ENCODE data around the gene IRF9. TPM values are rescaled to one million over a fixed set of nuclear protein-coding genes. Genes with fewer than 3 reads are reported as not detected.
A peak's percentile ranks its signal among the peaks of the same experiment; 100 is the strongest.

IRF9 gene
- 10 to 100 TPM; 46.1 to 68.1 (median 57.0) TPM for polyA plus RNA-seq (ENCODE audit: insufficient read length in 4 of 4)

GRCh38 chr14:24160850-24161804 lies at the start of gene IRF9:
Gene IRF9 (plus strand): TSS chr14:24161265. CDS start chr14:24162145, 880 bp downstream.
- peak; percentile 89 to 95 (median 92) for DNase-seq (ENCODE audit: low read depth in 4 of 4, low spot score in 3 of 4)

GRCh38 chr14:24113379-24113800 lies 47.7 kb upstream of the IRF9 start:
- DNase-seq (ENCODE audit: low read depth in 4 of 4, low spot score in 3 of 4): no peak

GRCh38 chr14:24113801-24114531 lies 47.1 kb upstream of the IRF9 start:
- DNase-seq (ENCODE audit: low read depth in 4 of 4, low spot score in 3 of 4): peak; percentile 70 to 81 (median 76)

GRCh38 chr14:24114532-24115421 lies 46.3 kb upstream of the IRF9 start, which contains the start of the genes DCAF11 and NRL:
Gene DCAF11 (plus strand): TSS chr14:24114777. CDS start chr14:24115595, 818 bp downstream.
Gene NRL (minus strand): TSS chr14:24114949. CDS start chr14:24082848, 32,101 bp downstream.
- peak; percentile 99 for DNase-seq (ENCODE audit: low read depth in 4 of 4, low spot score in 3 of 4)

- DNase-seq (ENCODE audit: low read depth in 4 of 4, low spot score in 3 of 4): no peak
These were observed 45.5 kb upstream of the IRF9 start for GRCh38 chr14:24115422-24116127.

- no peak for DNase-seq (ENCODE audit: low read depth in 4 of 4, low spot score in 3 of 4)
These were observed 44.8 kb upstream of the IRF9 start for GRCh38 chr14:24116128-24116814.

- DNase-seq (ENCODE audit: low read depth in 4 of 4, low spot score in 3 of 4): no peak
These were observed 43.9 kb upstream of the IRF9 start for GRCh38 chr14:24117179-24117578.

- no peak for DNase-seq (ENCODE audit: low read depth in 4 of 4, low spot score in 3 of 4)
These were observed 41.4 kb upstream of the IRF9 start for GRCh38 chr14:24119691-24120090.

GRCh38 chr14:24121210-24121609 lies 39.9 kb upstream of the IRF9 start:
- no peak for DNase-seq (ENCODE audit: low read depth in 4 of 4, low spot score in 3 of 4)

GRCh38 chr14:24122416-24122815 lies 38.6 kb upstream of the IRF9 start:
- DNase-seq (ENCODE audit: low read depth in 4 of 4, low spot score in 3 of 4): no peak

GRCh38 chr14:24122898-24123297 lies 38.2 kb upstream of the IRF9 start:
- no peak for DNase-seq (ENCODE audit: low read depth in 4 of 4, low spot score in 3 of 4)

- DNase-seq (ENCODE audit: low read depth in 4 of 4, low spot score in 3 of 4): no peak
These were observed 37.3 kb upstream of the IRF9 start for GRCh38 chr14:24123424-24124417.

GRCh38 chr14:24126939-24127338 lies 34.1 kb upstream of the IRF9 start:
- DNase-seq (ENCODE audit: low read depth in 4 of 4, low spot score in 3 of 4): no peak

GRCh38 chr14:24127673-24128072 lies 33.4 kb upstream of the IRF9 start:
- no peak for DNase-seq (ENCODE audit: low read depth in 4 of 4, low spot score in 3 of 4)

GRCh38 chr14:24129410-24129998 lies 31.6 kb upstream of the IRF9 start:
- no peak for DNase-seq (ENCODE audit: low read depth in 4 of 4, low spot score in 3 of 4)

GRCh38 chr14:24130380-24130716 lies 30.7 kb upstream of the IRF9 start, which contains the start of gene FITM1:
Gene FITM1 (plus strand): TSS chr14:24130659. CDS start chr14:24131564, 905 bp downstream.
- DNase-seq (ENCODE audit: low read depth in 4 of 4, low spot score in 3 of 4): no peak
